Measurements from ENCODE around the gene TRA2A. TPM values are rescaled to one million over a fixed set of nuclear protein-coding genes. Genes with fewer than 3 reads are reported as not detected.

TRA2A gene
- total and polyA plus RNA-seq, 9 of the 15 experiments (the other 6 are each of a cell fraction or from before 2014, with no cell fraction given) = 22.7 to 210 (median 73.9) TPM

DNA sequence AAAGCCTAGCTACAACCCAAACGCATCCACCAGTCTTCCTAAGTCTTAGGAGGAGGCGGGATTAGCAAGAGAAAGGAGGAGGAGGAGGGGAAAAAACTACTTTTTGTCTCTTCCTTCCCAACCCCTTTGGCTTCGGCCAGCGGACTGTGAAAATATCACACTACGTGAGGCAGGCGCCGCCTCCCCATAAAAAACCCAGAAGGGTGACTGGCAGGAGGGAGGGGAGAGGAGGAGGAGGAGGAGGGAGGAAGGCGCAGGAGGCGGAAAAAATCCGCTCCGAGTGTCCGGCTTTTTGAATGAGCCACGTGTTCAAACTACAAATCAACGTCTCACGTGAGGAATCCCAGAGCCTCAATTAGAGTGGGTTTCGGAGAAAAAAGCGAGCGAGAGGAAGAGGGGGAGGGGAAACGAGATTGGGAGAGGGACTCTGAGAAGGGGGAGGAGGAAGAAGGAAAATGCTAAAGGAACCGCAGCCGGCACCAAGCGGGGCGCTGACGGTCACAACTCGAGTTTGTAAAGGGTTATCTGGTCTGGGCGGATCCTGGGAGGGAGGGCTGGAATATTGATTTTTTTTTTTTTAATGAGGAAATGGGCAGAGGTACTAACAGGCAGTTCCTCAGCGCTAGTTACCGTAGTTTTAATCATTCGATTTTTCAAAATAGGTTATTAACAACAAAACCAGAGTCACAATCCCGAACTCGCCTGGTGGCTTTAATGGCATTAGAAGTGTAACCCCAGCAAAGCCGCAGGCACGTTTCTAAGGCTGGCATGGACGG lies 61.3 kb downstream of the TRA2A start, which contains the start of gene IGF2BP3 (continued):
- peak; percentile 69 to 95 for TF ChIP-seq AFF1 (IDR thresholded peaks at IDR 0.05; ENCODE audit: low read depth in 1 of 2, partially characterized antibody in 2 of 2)
- peak; percentile 66 for TF ChIP-seq HNRNPLL (IDR thresholded peaks at IDR 0.05; ENCODE audit: low read depth, low read length, poor library complexity, severe bottlenecking)
- TF ChIP-seq MEIS2 (IDR thresholded peaks at IDR 0.05; ENCODE audit: partially characterized antibody) = peak; percentile 92
- no peak for TF ChIP-seq CBX5 (IDR thresholded peaks at IDR 0.05; ENCODE audit: borderline replicate concordance, low read depth)
- TF ChIP-seq RBFOX2 (IDR thresholded peaks at IDR 0.05; ENCODE audit: low read depth, low read length) = peak; percentile 63
- TF ChIP-seq PURB (CRISPR knock-in tag; IDR thresholded peaks at IDR 0.05; ENCODE audit: low read depth) = no peak
- TF ChIP-seq BRD4 (IDR thresholded peaks at IDR 0.05) = no peak
- TF ChIP-seq, protein P1, sequence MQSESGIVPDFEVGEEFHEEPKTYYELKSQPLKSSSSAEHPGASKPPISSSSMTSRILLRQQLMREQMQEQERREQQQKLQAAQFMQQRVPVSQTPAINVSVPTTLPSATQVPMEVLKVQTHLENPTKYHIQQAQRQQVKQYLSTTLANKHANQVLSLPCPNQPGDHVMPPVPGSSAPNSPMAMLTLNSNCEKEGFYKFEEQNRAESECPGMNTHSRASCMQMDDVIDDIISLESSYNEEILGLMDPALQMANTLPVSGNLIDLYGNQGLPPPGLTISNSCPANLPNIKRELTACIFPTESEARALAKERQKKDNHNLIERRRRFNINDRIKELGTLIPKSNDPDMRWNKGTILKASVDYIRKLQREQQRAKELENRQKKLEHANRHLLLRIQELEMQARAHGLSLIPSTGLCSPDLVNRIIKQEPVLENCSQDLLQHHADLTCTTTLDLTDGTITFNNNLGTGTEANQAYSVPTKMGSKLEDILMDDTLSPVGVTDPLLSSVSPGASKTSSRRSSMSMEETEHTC (IDR thresholded peaks at IDR 0.05) = peak; percentile 92
- peak; percentile 98 for TF ChIP-seq LEF1 (IDR thresholded peaks at IDR 0.05)
- no peak for TF ChIP-seq IRF1 (CRISPR knock-in tag; IDR thresholded peaks at IDR 0.05; ENCODE audit: borderline replicate concordance)
- no peak for TF ChIP-seq ZNF668 (CRISPR knock-in tag; IDR thresholded peaks at IDR 0.05)
- peak; percentile 97 for TF ChIP-seq ZNF263 (CRISPR knock-in tag; IDR thresholded peaks at IDR 0.05; ENCODE audit: borderline replicate concordance)
- TF ChIP-seq SREBF2 (CRISPR knock-in tag; IDR thresholded peaks at IDR 0.05) = no peak
- no peak for TF ChIP-seq ZNF696 (CRISPR knock-in tag; conservative IDR thresholded peaks at IDR 0.05)
- TF ChIP-seq KLF10 (CRISPR knock-in tag; IDR thresholded peaks at IDR 0.05) = no peak
- no peak for TF ChIP-seq ZNF785 (CRISPR knock-in tag; IDR thresholded peaks at IDR 0.05)
- peak; percentile 80 to 86; a peak in 3 of 4 replicates for TF ChIP-seq FOXK2 (conservative IDR thresholded peaks at IDR 0.05 in 1 of 2, IDR thresholded peaks at IDR 0.05 in 1 of 2; ENCODE audit: low read depth in 2 of 2)
- TF ChIP-seq TAF15 (IDR thresholded peaks at IDR 0.05; ENCODE audit: low read depth, low read length) = no peak
- no peak for TF ChIP-seq U2AF2 (optimal IDR thresholded peaks at IDR 0.05; ENCODE audit: low read depth, low read length)
- peak; percentile 90 for TF ChIP-seq DPF2 (IDR thresholded peaks at IDR 0.05)
- no peak for TF ChIP-seq FUS (optimal IDR thresholded peaks at IDR 0.05; ENCODE audit: low read depth, low read length)
- no peak for TF ChIP-seq ESRRB (CRISPR knock-in tag; IDR thresholded peaks at IDR 0.05; ENCODE audit: borderline replicate concordance)

Data from K562 (cell line).